HCT116 (cell line): ENCODE measurements around the gene MAP2K5.

Experiments used
- CTCF ChIP-seq, 3 experiments: fragments of 200-600 bp in 1 of 3; sonication (generic) in 1 of 3; IDR thresholded peaks in 2 of 3; conservative IDR thresholded peaks in 1 of 3; 2 replicates each; pipeline ENCODE4 v1.5.1; 2012 to 2017; ENCODE audit warnings: low read depth in 2 of 3, low read length in 2 of 3, antibody characterized with exemption in 1 of 3, borderline replicate concordance in 1 of 3, control low read depth in 1 of 3, mild to moderate bottlenecking in 1 of 3, mixed read lengths in 1 of 3, mixed run types in 1 of 3, moderate library complexity in 1 of 3; ENCODE audit not compliant: insufficient read depth in 1 of 3
- FOSL1 ChIP-seq: IDR thresholded peaks from 2 replicates; pipeline ENCODE4 v1.6.1; 2012; ENCODE audit warnings: low read depth
- POLR2A ChIP-seq: IDR thresholded peaks from 2 replicates; pipeline ENCODE4 v1.7.0; 2011; ENCODE audit warnings: borderline replicate concordance; ENCODE audit not compliant: insufficient read depth, insufficient read length; ENCODE audit errors: extremely low read depth
- POLR2AphosphoS5 ChIP-seq: IDR thresholded peaks from 2 replicates; pipeline ENCODE4 v1.6.1; 2011; ENCODE audit warnings: mild to moderate bottlenecking, low read depth, low read length, moderate library complexity

DNA sequence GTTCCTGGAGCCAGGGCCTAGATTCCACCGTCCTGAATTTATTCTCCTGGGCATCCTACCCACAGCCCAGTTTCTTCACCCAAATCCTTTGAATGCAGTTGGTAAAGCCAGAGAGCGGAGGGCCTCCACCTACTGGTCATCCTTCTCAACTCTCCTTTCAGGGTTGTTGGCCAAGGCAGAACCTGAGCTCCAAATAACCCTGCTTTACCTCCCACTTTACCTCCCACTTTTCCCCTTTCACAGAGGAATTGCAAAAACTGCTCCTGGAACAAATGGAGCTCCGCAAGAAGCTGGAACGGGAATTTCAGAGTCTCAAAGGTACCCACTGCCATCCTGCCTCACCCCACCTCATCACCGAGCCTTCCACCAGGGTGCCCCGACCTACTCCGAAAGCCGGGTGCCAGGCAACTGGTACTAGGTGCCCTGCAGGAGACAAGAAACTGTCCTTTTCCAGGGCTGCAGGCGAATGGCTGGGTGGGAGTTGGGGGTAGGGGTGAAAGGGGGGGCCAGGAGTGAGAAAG, 289.6 kb downstream of the MAP2K5 start:
- peak in 2 of 3 experiments; percentile 19 to 46; a peak in 3 of 6 replicates for TF ChIP-seq CTCF (IDR thresholded peaks at IDR 0.05 in 2 of 3, conservative IDR thresholded peaks at IDR 0.05 in 1 of 3; ENCODE audit: borderline replicate concordance in 1 of 3, insufficient read depth in 1 of 3, low read depth in 2 of 3, low read length in 2 of 3)
- no peak for TF ChIP-seq FOSL1
- no peak for TF ChIP-seq POLR2AphosphoS5
- TF ChIP-seq POLR2A = no peak
